Activated CD4-positive, alpha-beta T cell treated with anti-CD3 and anti-CD28 coated beads for 48 hours (primary cell): Measurements from ENCODE around the gene NISCH.

Source experiments
- DNase-seq: peaks from one replicate; pipeline ENCODE4 v3.0.0-alpha.2; 2020

The NISCH gene

GRCh38 chr3:52493232-52494017, 38.0 kb downstream of the NISCH start:
- DNase-seq = no peak

GRCh38 chr3:52494445-52494844, 39.0 kb downstream of the NISCH start:
- no peak for DNase-seq

GRCh38 chr3:52494886-52495495, 39.6 kb downstream of the NISCH start, which contains the start of gene STAB1:
TSS of gene STAB1 (plus strand) at chr3:52495338. CDS start at chr3:52495414, 76 bp downstream.
- DNase-seq = no peak

- DNase-seq = no peak
These were observed 40.6 kb downstream of the NISCH start for GRCh38 chr3:52495777-52496602.

- DNase-seq = no peak
These were observed 43.0 kb downstream of the NISCH start for GRCh38 chr3:52498137-52499054.

GRCh38 chr3:52501046-52501445, 45.6 kb downstream of the NISCH start:
- no peak for DNase-seq

GRCh38 chr3:52502001-52502400, 46.6 kb downstream of the NISCH start:
- no peak for DNase-seq

GRCh38 chr3:52502808-52503350, 47.5 kb downstream of the NISCH start:
- no peak for DNase-seq

GRCh38 chr3:52503788-52504424, 48.5 kb downstream of the NISCH start:
- no peak for DNase-seq

- no peak for DNase-seq
These were observed 49.6 kb downstream of the NISCH start for GRCh38 chr3:52504977-52505376.

- DNase-seq = no peak
These were observed 51.0 kb downstream of the NISCH start for GRCh38 chr3:52506266-52506966.

GRCh38 chr3:52507359-52507758, 52.0 kb downstream of the NISCH start:
- DNase-seq = no peak

- DNase-seq = no peak
These were observed 54.4 kb downstream of the NISCH start for GRCh38 chr3:52509753-52510328.

GRCh38 chr3:52511509-52511908, 56.1 kb downstream of the NISCH start:
- no peak for DNase-seq

- DNase-seq = no peak
These were observed 56.7 kb downstream of the NISCH start for GRCh38 chr3:52512105-52512504.

- no peak for DNase-seq
These were observed 57.3 kb downstream of the NISCH start for GRCh38 chr3:52512727-52513126.

GRCh38 chr3:52513281-52513680, 57.9 kb downstream of the NISCH start:
- DNase-seq = no peak

GRCh38 chr3:52514576-52514975, 59.2 kb downstream of the NISCH start:
- no peak for DNase-seq

GRCh38 chr3:52515192-52515591, 59.8 kb downstream of the NISCH start:
- DNase-seq = no peak

GRCh38 chr3:52516509-52517195, 61.2 kb downstream of the NISCH start:
- DNase-seq = no peak
